Activated CD4-positive, alpha-beta T cell treated with anti-CD3 and anti-CD28 coated beads for 24 hours (primary cell): Measurements from ENCODE around the gene AGMAT.

ENCODE experiments used
- DNase-seq, 2 donors: peaks; one replicate each; pipeline ENCODE4 v3.0.0-alpha.2; 2020; ENCODE audit warnings: low read depth in 2 of 2

The AGMAT gene

GRCh38 chr1:15523104-15524020 lies 61.5 kb downstream of the AGMAT start:
- DNase-seq, result no peak

- DNase-seq, result no peak
These were observed 62.3 kb downstream of the AGMAT start for GRCh38 chr1:15522551-15522950.
